Measurements from ENCODE around the gene TRIM2. TPM values are rescaled to one million over a fixed set of nuclear protein-coding genes. Genes with fewer than 3 reads are reported as not detected.

Gene TRIM2
- total and polyA plus RNA-seq, 10 of the 15 experiments (the other 5 are each of a cell fraction or from before 2014, with no cell fraction given), result 0.06 to 0.19 (median 0.15) TPM; not detected in 3

- POLR2A ChIA-PET, result interaction anchor here (0.7 kb wide), 1 partner anchor 12 kb away, joined by 10 read pairs; no protein-coding TSS in a partner anchor
- Histone ChIP-seq H3K9me3 (replicated peaks; ENCODE audit: control insufficient read depth, insufficient read depth, low read length) (no peaks in the 10 kb centered on the region), H3K4me2 (ENCODE audit: control insufficient read depth, insufficient read depth) (no peak overlapping the region), H3K9ac (ENCODE audit: control insufficient read depth, insufficient read depth, low read length) (no peak overlapping the region), H3K27me3 (replicated peaks in 1 of 2; ENCODE audit: control insufficient read depth in 2 of 2, insufficient read depth in 2 of 2, low read length in 1 of 2) (no peaks in the 10 kb centered on the region), H3K4me1 (ENCODE audit: control insufficient read depth, insufficient read depth, low read length) (0 out of 2 replicates have a peak, but pooled peaks cover 2% of the 10 kb centered on the region), H4K20me1 (ENCODE audit: control insufficient read depth, insufficient read depth) (no peaks in the 10 kb centered on the region), H3K4me3 (no peak overlapping the region), H3K79me2 (ENCODE audit: control insufficient read depth, insufficient read depth, low read length) (no peaks in the 10 kb centered on the region), H2AFZ (ENCODE audit: control insufficient read depth, low read depth, low read length) (no peak overlapping the region), H3K27ac (ENCODE audit: control insufficient read depth, insufficient read depth) (no peak overlapping the region), H3K36me3 (ENCODE audit: control insufficient read depth in 2 of 2, insufficient read depth in 2 of 2, low read length in 1 of 2) (no peaks in the 10 kb centered on the region)
- TF ChIP-seq SIX5 (IDR thresholded peaks at IDR 0.05; ENCODE audit: low read depth, low read length, severe bottlenecking) (no peak), ZNF384 (IDR thresholded peaks at IDR 0.05; ENCODE audit: borderline replicate concordance, low read depth, low read length) (peak; percentile 6; the same call in 1 of the 2 replicates), CBFB (IDR thresholded peaks at IDR 0.05; ENCODE audit: low read depth) (no peak)
- TF ChIP-seq, protein P1, sequence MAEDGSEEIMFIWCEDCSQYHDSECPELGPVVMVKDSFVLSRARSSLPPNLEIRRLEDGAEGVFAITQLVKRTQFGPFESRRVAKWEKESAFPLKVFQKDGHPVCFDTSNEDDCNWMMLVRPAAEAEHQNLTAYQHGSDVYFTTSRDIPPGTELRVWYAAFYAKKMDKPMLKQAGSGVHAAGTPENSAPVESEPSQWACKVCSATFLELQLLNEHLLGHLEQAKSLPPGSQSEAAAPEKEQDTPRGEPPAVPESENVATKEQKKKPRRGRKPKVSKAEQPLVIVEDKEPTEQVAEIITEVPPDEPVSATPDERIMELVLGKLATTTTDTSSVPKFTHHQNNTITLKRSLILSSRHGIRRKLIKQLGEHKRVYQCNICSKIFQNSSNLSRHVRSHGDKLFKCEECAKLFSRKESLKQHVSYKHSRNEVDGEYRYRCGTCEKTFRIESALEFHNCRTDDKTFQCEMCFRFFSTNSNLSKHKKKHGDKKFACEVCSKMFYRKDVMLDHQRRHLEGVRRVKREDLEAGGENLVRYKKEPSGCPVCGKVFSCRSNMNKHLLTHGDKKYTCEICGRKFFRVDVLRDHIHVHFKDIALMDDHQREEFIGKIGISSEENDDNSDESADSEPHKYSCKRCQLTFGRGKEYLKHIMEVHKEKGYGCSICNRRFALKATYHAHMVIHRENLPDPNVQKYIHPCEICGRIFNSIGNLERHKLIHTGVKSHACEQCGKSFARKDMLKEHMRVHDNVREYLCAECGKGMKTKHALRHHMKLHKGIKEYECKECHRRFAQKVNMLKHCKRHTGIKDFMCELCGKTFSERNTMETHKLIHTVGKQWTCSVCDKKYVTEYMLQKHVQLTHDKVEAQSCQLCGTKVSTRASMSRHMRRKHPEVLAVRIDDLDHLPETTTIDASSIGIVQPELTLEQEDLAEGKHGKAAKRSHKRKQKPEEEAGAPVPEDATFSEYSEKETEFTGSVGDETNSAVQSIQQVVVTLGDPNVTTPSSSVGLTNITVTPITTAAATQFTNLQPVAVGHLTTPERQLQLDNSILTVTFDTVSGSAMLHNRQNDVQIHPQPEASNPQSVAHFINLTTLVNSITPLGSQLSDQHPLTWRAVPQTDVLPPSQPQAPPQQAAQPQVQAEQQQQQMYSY (CRISPR knock-in tag; IDR thresholded peaks at IDR 0.05), result no peak
- DNase-seq (ENCODE audit: low read depth, low spot score), result no peak
- ATAC-seq, result no peak
- RAD21 ChIA-PET (ENCODE audit: unreplicated experiment), result no interaction called here
- BruUV-seq (replicated peaks), result no TSS peak
- intact Hi-C loops (cut with micrococcal nuclease; ENCODE audit: unreplicated experiment) (no loop called here), in situ Hi-C loops (cut with MboI) (no loop called here)
- CTCF ChIA-PET, result no interaction called here
- SMC1A ChIA-PET (ENCODE audit: uncharacterized antibody, unreplicated experiment), result no interaction called here
- no peak for FAIRE-seq
- WGBS (ENCODE audit: insufficient coverage, insufficient replicate concordance, low lambda C conversion rate, missing lambda C conversion rate), result no CpG with 5 or more reads among the region's 1 CpG
Measured at GRCh38 chr4:153384160-153384559, 179.9 kb downstream of the TRIM2 start.
